ENCODE results near the gene SLC5A10. TPM values are rescaled to one million over a fixed set of nuclear protein-coding genes. Genes with fewer than 3 reads are reported as not detected.
"Not testable (repeated sequence)": the region's sequence is repeated elsewhere in the genome, so short reads cannot be mapped to it uniquely, and the experiment has no call there.

SLC5A10 gene
- polyA plus RNA-seq, 3 donors = 0.10 to 0.17 (median 0.12) TPM

- H3K4me1 ChIP-seq (ENCODE audit: control insufficient read depth in 1 of 2, insufficient read depth in 2 of 2, low read length in 2 of 2); H3K36me3 Mint-ChIP-seq; DNase-seq; H3K4me3 ChIP-seq (replicated peaks in 1 of 3; ENCODE audit: low read depth in 2 of 3, low read length in 3 of 3); intact Hi-C loops (cut with micrococcal nuclease); H3K9me3 ChIP-seq (replicated peaks in 1 of 2; ENCODE audit: control insufficient read depth in 1 of 2, insufficient read depth in 1 of 2, low read length in 2 of 2); H4K20me1 ChIP-seq (ENCODE audit: insufficient read depth, low read length); H3K79me2 ChIP-seq (ENCODE audit: insufficient read depth, low read length); H3K4me3 Mint-ChIP-seq; H3K9ac ChIP-seq (ENCODE audit: insufficient read depth, low read length, poor library complexity, severe bottlenecking); H3K27ac ChIP-seq (ENCODE audit: low read depth in 1 of 2, low read length in 2 of 2); H3K4me2 ChIP-seq (replicated peaks; ENCODE audit: extremely low read depth, low read length, poor library complexity, severe bottlenecking); H2AFZ ChIP-seq (ENCODE audit: insufficient read depth, low read depth, low read length, poor library complexity, severe bottlenecking); H3K9me3 Mint-ChIP-seq; H3K27me3 ChIP-seq (ENCODE audit: control insufficient read depth in 2 of 2, insufficient read depth in 2 of 2, low read length in 2 of 2); H3K36me3 ChIP-seq (replicated peaks in 1 of 2; ENCODE audit: control insufficient read depth in 1 of 2, insufficient read depth in 2 of 2, low read length in 2 of 2); H3K4me1 Mint-ChIP-seq; H3K27ac Mint-ChIP-seq; H3K27me3 Mint-ChIP-seq (ENCODE audit: low read depth in 3 of 3): not testable (repeated sequence)
- no CpG with 5 or more reads among the region's 12 CpGs for WGBS (ENCODE audit: insufficient coverage)
Measured at GRCh38 chr17:19046782-19047375, 94.9 kb downstream of the SLC5A10 start, which contains the start of gene GRAP. Gene GRAP, minus strand, starts transcription at chr17:19046957. Its CDS starts 31 bp downstream, at chr17:19046926.

- H3K9me3 Mint-ChIP-seq; H3K4me2 ChIP-seq (replicated peaks; ENCODE audit: extremely low read depth, low read length, poor library complexity, severe bottlenecking); H3K79me2 ChIP-seq (ENCODE audit: insufficient read depth, low read length); H3K36me3 ChIP-seq (replicated peaks in 1 of 2; ENCODE audit: control insufficient read depth in 1 of 2, insufficient read depth in 2 of 2, low read length in 2 of 2); H3K27me3 ChIP-seq (ENCODE audit: control insufficient read depth in 2 of 2, insufficient read depth in 2 of 2, low read length in 2 of 2); H3K4me3 ChIP-seq (replicated peaks in 1 of 3; ENCODE audit: low read depth in 2 of 3, low read length in 3 of 3); H3K9ac ChIP-seq (ENCODE audit: insufficient read depth, low read length, poor library complexity, severe bottlenecking); H3K27me3 Mint-ChIP-seq (ENCODE audit: low read depth in 3 of 3); H3K4me1 Mint-ChIP-seq; DNase-seq; H3K27ac ChIP-seq (ENCODE audit: low read depth in 1 of 2, low read length in 2 of 2); H3K4me1 ChIP-seq (ENCODE audit: control insufficient read depth in 1 of 2, insufficient read depth in 2 of 2, low read length in 2 of 2); intact Hi-C loops (cut with micrococcal nuclease); H4K20me1 ChIP-seq (ENCODE audit: insufficient read depth, low read length); H3K36me3 Mint-ChIP-seq; H3K27ac Mint-ChIP-seq; H2AFZ ChIP-seq (ENCODE audit: insufficient read depth, low read depth, low read length, poor library complexity, severe bottlenecking); H3K9me3 ChIP-seq (replicated peaks in 1 of 2; ENCODE audit: control insufficient read depth in 1 of 2, insufficient read depth in 1 of 2, low read length in 2 of 2); H3K4me3 Mint-ChIP-seq: not testable (repeated sequence)
- WGBS (ENCODE audit: insufficient coverage) = no CpG with 5 or more reads among the region's 7 CpGs
Measured at GRCh38 chr17:19047510-19047909, 95.5 kb downstream of the SLC5A10 start.

- H3K27ac Mint-ChIP-seq; H3K9ac ChIP-seq (ENCODE audit: insufficient read depth, low read length, poor library complexity, severe bottlenecking); intact Hi-C loops (cut with micrococcal nuclease); H3K36me3 ChIP-seq (replicated peaks in 1 of 2; ENCODE audit: control insufficient read depth in 1 of 2, insufficient read depth in 2 of 2, low read length in 2 of 2); H3K27me3 ChIP-seq (ENCODE audit: control insufficient read depth in 2 of 2, insufficient read depth in 2 of 2, low read length in 2 of 2); H3K4me1 ChIP-seq (ENCODE audit: control insufficient read depth in 1 of 2, insufficient read depth in 2 of 2, low read length in 2 of 2); H3K4me3 Mint-ChIP-seq; H4K20me1 ChIP-seq (ENCODE audit: insufficient read depth, low read length); H3K9me3 ChIP-seq (replicated peaks in 1 of 2; ENCODE audit: control insufficient read depth in 1 of 2, insufficient read depth in 1 of 2, low read length in 2 of 2); H3K27ac ChIP-seq (ENCODE audit: low read depth in 1 of 2, low read length in 2 of 2); H3K4me2 ChIP-seq (replicated peaks; ENCODE audit: extremely low read depth, low read length, poor library complexity, severe bottlenecking); H2AFZ ChIP-seq (ENCODE audit: insufficient read depth, low read depth, low read length, poor library complexity, severe bottlenecking); H3K36me3 Mint-ChIP-seq; H3K79me2 ChIP-seq (ENCODE audit: insufficient read depth, low read length); H3K9me3 Mint-ChIP-seq; H3K4me1 Mint-ChIP-seq; H3K27me3 Mint-ChIP-seq (ENCODE audit: low read depth in 3 of 3); H3K4me3 ChIP-seq (replicated peaks in 1 of 3; ENCODE audit: low read depth in 2 of 3, low read length in 3 of 3); DNase-seq: not testable (repeated sequence)
- WGBS (ENCODE audit: insufficient coverage) = no CpG with 5 or more reads among the region's 7 CpGs
Measured at GRCh38 chr17:19048826-19049225, 96.9 kb downstream of the SLC5A10 start.

GRCh38 chr17:19055447-19055846 lies 103.5 kb downstream of the SLC5A10 start:
- H3K4me3 ChIP-seq (replicated peaks in 1 of 3; ENCODE audit: low read depth in 2 of 3, low read length in 3 of 3); H4K20me1 ChIP-seq (ENCODE audit: insufficient read depth, low read length); H3K4me2 ChIP-seq (replicated peaks; ENCODE audit: extremely low read depth, low read length, poor library complexity, severe bottlenecking); H3K9me3 Mint-ChIP-seq; H3K36me3 Mint-ChIP-seq; H3K9me3 ChIP-seq (replicated peaks in 1 of 2; ENCODE audit: control insufficient read depth in 1 of 2, insufficient read depth in 1 of 2, low read length in 2 of 2); H3K79me2 ChIP-seq (ENCODE audit: insufficient read depth, low read length); H3K36me3 ChIP-seq (replicated peaks in 1 of 2; ENCODE audit: control insufficient read depth in 1 of 2, insufficient read depth in 2 of 2, low read length in 2 of 2); H3K4me3 Mint-ChIP-seq; DNase-seq; H3K9ac ChIP-seq (ENCODE audit: insufficient read depth, low read length, poor library complexity, severe bottlenecking); H3K27ac Mint-ChIP-seq; H3K27me3 ChIP-seq (ENCODE audit: control insufficient read depth in 2 of 2, insufficient read depth in 2 of 2, low read length in 2 of 2); H3K4me1 Mint-ChIP-seq; intact Hi-C loops (cut with micrococcal nuclease); H3K27me3 Mint-ChIP-seq (ENCODE audit: low read depth in 3 of 3); H2AFZ ChIP-seq (ENCODE audit: insufficient read depth, low read depth, low read length, poor library complexity, severe bottlenecking); H3K27ac ChIP-seq (ENCODE audit: low read depth in 1 of 2, low read length in 2 of 2); H3K4me1 ChIP-seq (ENCODE audit: control insufficient read depth in 1 of 2, insufficient read depth in 2 of 2, low read length in 2 of 2): not testable (repeated sequence)
- WGBS (ENCODE audit: insufficient coverage) = no CpG with 5 or more reads among the region's 12 CpGs
